GM12891 (cell line): Measurements from ENCODE around the gene APCDD1.

Source experiments
- POLR2A ChIP-seq: IDR thresholded peaks from 2 replicates; pipeline ENCODE4 v1.6.1; 2011; ENCODE audit warnings: low read depth, low read length, control low read depth
- POLR2AphosphoS5 ChIP-seq: IDR thresholded peaks from 2 replicates; pipeline ENCODE4 v1.6.1; 2011; ENCODE audit warnings: low read depth, low read length, control low read depth
- POU2F2 ChIP-seq: IDR thresholded peaks from 2 replicates; pipeline ENCODE4 v1.6.1; 2011; ENCODE audit warnings: low read depth, mild to moderate bottlenecking, control low read depth, low read length, moderate library complexity

GRCh38 chr18:10454681-10455557 lies 484 bp downstream of the APCDD1 start:
- TF ChIP-seq POLR2A (no peak), POLR2AphosphoS5 (no peak), POU2F2 (no peak)
